SK-N-SH treated with all-trans-retinoic acid at 6 μM for 48 hours (cell line): ENCODE measurements around the gene MRPL30.

Source experiments
- BACH2 ChIP-seq: fragments of 250-450 bp; sonication (Bioruptor Pico); IDR thresholded peaks from 2 replicates; pipeline ENCODE4 v1.9.0; 2021; ENCODE audit warnings: mild to moderate bottlenecking, borderline replicate concordance
- CSDC2 ChIP-seq: fragments of 250-450 bp; sonication (Bioruptor Pico); IDR thresholded peaks from 2 replicates; pipeline ENCODE4 v1.5.0; 2020; ENCODE audit warnings: mild to moderate bottlenecking, moderate library complexity
- ESRRG ChIP-seq: fragments of 250-450 bp; sonication (Bioruptor Pico); IDR thresholded peaks from 2 replicates; pipeline ENCODE4 v1.6.1; 2021; ENCODE audit warnings: mild to moderate bottlenecking
- GLIS3 ChIP-seq: fragments of 250-450 bp; sonication (Bioruptor Pico); IDR thresholded peaks from 2 replicates; pipeline ENCODE4 v1.5.0; 2020; ENCODE audit warnings: mild to moderate bottlenecking, moderate library complexity
- RARB ChIP-seq: fragments of 250-450 bp; sonication (Bioruptor Pico); IDR thresholded peaks from 2 replicates; pipeline ENCODE4 v1.8.0; 2021; ENCODE audit warnings: mild to moderate bottlenecking, moderate library complexity
- TCF4 ChIP-seq: fragments of 250-450 bp; sonication (Bioruptor Pico); IDR thresholded peaks from 2 replicates; pipeline ENCODE4 v1.8.0; 2021; ENCODE audit warnings: mild to moderate bottlenecking, moderate library complexity, borderline replicate concordance
- ZC3H10 ChIP-seq: fragments of 250-450 bp; sonication (Bioruptor Pico); IDR thresholded peaks from 2 replicates; pipeline ENCODE4 v1.5.1; 2021; ENCODE audit warnings: mild to moderate bottlenecking, moderate library complexity
- ZFP3 ChIP-seq: fragments of 250-450 bp; sonication (Bioruptor Pico); IDR thresholded peaks from 2 replicates; pipeline ENCODE4 v1.5.0; 2020; ENCODE audit warnings: mild to moderate bottlenecking, moderate library complexity
- ZFP30 ChIP-seq: fragments of 450-650 bp; formaldehyde crosslinking; IDR thresholded peaks from 2 replicates; pipeline ENCODE4 v1.5.0; 2022; ENCODE audit warnings: mild to moderate bottlenecking, moderate library complexity
- ZNF565 ChIP-seq: fragments of 450-650 bp; formaldehyde crosslinking; conservative IDR thresholded peaks from 2 replicates; pipeline ENCODE4 v1.5.0; 2020; ENCODE audit warnings: low read depth, mild to moderate bottlenecking, moderate library complexity
- TF ChIP-seq, protein P1 (sequence below): fragments of 250-450 bp; sonication (Bioruptor Pico); IDR thresholded peaks from 2 replicates; pipeline ENCODE4 v1.5.1; 2020; ENCODE audit warnings: low read depth, mild to moderate bottlenecking, moderate library complexity
- TF ChIP-seq, protein P2 (sequence below): fragments of 250-450 bp; sonication (Bioruptor Pico); IDR thresholded peaks from 2 replicates; pipeline ENCODE4 v1.5.0; 2020; ENCODE audit warnings: mild to moderate bottlenecking, moderate library complexity
- TF ChIP-seq, protein P3 (sequence below): fragments of 250-450 bp; sonication (Bioruptor Pico); IDR thresholded peaks from 2 replicates; pipeline ENCODE4 v1.8.0; 2020; ENCODE audit warnings: mild to moderate bottlenecking, moderate library complexity, borderline replicate concordance

DNA sequence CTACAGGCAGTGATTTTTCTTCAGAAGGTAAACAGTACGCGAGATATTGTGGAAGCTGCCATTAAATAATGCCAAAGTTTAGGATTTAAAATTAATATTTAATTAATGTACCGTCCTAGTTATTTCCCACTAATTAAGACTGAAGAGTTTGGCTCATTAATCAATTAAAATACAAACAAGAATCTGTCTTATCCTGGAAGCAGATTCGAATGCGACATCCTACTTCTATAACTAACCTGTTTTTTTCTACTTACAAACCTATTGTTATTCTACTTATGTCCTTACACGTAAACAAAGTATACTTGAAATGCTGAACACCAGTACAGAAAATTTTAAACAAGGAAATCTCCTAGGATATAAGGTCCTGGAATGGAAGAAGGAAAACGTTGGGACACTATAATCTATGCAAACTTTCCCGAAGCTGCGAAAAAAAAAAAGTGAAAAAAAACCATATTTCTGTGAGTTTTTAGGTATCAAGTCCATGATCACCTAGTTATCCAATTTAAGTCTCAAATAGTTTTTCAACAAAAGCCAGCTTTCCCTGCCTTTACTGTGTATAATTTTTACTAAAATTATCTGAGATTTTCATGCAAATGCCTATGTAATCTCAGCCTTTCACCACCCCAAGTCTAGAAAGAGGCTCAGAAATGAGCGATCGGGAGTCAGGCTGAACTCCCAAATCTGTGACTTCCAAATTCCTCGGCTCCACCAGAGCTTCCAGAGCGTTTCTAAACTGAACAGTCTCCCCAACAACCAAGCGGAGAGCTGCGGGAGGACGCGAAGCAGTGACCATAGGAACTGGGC, 40.7 kb upstream of the MRPL30 start:
- TF ChIP-seq, protein P1, sequence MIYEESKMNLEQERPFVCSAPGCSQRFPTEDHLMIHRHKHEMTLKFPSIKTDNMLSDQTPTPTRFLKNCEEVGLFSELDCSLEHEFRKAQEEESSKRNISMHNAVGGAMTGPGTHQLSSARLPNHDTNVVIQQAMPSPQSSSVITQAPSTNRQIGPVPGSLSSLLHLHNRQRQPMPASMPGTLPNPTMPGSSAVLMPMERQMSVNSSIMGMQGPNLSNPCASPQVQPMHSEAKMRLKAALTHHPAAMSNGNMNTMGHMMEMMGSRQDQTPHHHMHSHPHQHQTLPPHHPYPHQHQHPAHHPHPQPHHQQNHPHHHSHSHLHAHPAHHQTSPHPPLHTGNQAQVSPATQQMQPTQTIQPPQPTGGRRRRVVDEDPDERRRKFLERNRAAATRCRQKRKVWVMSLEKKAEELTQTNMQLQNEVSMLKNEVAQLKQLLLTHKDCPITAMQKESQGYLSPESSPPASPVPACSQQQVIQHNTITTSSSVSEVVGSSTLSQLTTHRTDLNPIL (CRISPR knock-in tag) = no peak
- no peak for TF ChIP-seq ZFP3
- TF ChIP-seq, protein P2, sequence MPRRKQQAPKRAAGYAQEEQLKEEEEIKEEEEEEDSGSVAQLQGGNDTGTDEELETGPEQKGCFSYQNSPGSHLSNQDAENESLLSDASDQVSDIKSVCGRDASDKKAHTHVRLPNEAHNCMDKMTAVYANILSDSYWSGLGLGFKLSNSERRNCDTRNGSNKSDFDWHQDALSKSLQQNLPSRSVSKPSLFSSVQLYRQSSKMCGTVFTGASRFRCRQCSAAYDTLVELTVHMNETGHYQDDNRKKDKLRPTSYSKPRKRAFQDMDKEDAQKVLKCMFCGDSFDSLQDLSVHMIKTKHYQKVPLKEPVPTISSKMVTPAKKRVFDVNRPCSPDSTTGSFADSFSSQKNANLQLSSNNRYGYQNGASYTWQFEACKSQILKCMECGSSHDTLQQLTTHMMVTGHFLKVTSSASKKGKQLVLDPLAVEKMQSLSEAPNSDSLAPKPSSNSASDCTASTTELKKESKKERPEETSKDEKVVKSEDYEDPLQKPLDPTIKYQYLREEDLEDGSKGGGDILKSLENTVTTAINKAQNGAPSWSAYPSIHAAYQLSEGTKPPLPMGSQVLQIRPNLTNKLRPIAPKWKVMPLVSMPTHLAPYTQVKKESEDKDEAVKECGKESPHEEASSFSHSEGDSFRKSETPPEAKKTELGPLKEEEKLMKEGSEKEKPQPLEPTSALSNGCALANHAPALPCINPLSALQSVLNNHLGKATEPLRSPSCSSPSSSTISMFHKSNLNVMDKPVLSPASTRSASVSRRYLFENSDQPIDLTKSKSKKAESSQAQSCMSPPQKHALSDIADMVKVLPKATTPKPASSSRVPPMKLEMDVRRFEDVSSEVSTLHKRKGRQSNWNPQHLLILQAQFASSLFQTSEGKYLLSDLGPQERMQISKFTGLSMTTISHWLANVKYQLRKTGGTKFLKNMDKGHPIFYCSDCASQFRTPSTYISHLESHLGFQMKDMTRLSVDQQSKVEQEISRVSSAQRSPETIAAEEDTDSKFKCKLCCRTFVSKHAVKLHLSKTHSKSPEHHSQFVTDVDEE = no peak
- peak; percentile 63; the same call in 1 of the 2 replicates for TF ChIP-seq ZFP30
- TF ChIP-seq, protein P3, sequence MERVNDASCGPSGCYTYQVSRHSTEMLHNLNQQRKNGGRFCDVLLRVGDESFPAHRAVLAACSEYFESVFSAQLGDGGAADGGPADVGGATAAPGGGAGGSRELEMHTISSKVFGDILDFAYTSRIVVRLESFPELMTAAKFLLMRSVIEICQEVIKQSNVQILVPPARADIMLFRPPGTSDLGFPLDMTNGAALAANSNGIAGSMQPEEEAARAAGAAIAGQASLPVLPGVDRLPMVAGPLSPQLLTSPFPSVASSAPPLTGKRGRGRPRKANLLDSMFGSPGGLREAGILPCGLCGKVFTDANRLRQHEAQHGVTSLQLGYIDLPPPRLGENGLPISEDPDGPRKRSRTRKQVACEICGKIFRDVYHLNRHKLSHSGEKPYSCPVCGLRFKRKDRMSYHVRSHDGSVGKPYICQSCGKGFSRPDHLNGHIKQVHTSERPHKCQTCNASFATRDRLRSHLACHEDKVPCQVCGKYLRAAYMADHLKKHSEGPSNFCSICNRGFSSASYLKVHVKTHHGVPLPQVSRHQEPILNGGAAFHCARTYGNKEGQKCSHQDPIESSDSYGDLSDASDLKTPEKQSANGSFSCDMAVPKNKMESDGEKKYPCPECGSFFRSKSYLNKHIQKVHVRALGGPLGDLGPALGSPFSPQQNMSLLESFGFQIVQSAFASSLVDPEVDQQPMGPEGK (CRISPR knock-in tag) = no peak
- no peak for TF ChIP-seq RARB (CRISPR knock-in tag)
- TF ChIP-seq GLIS3 (CRISPR knock-in tag) = no peak
- TF ChIP-seq BACH2 = no peak
- TF ChIP-seq CSDC2 = no peak
- TF ChIP-seq ESRRG (CRISPR knock-in tag) = no peak
- TF ChIP-seq TCF4 (CRISPR knock-in tag) = no peak
- no peak for TF ChIP-seq ZNF565 (CRISPR knock-in tag)
- no peak for TF ChIP-seq ZC3H10
